Activated B cell treated with CpG ODN at 0.5 μM for 24 hours (primary cell): ENCODE results near the gene CD38. TPM values are rescaled to one million over a fixed set of nuclear protein-coding genes. Genes with fewer than 3 reads are reported as not detected.

ENCODE experiments used
- ATAC-seq: fragments of 200-7000 bp; cut with Tn5 transposase; one replicate; pipeline ENCODE4 v1.10.0; 2021; ENCODE audit warnings: low read depth, mild to moderate bottlenecking, moderate library complexity
- CTCF ChIA-PET: fragments of 350-600 bp; sonication (Branson Sonifier 250); formaldehyde crosslinking; loops from one replicate; lab custom pipeline; 2021; ENCODE audit warnings: antibody characterized with exemption; lab: Charles Lee
- POLR2A ChIA-PET: fragments of 350-600 bp; sonication (Branson Sonifier 250); formaldehyde crosslinking; loops from one replicate; lab custom pipeline; 2021; ENCODE audit warnings: antibody characterized with exemption; lab: Charles Lee
- DNase-seq: peaks from one replicate; pipeline ENCODE4 v3.0.0; 2022
- H3K27ac Mint-ChIP-seq: one replicate; pipeline ENCODE4 v1.8.0; 2020; ENCODE audit warnings: mixed read lengths
- H3K27me3 Mint-ChIP-seq: one replicate; pipeline ENCODE4 v1.8.0; 2021; ENCODE audit warnings: mixed read lengths
- H3K36me3 Mint-ChIP-seq: one replicate; pipeline ENCODE4 v1.8.0; 2021; ENCODE audit warnings: low read depth, mixed read lengths
- H3K4me1 Mint-ChIP-seq: one replicate; pipeline ENCODE4 v1.8.0; 2021; ENCODE audit warnings: mixed read lengths
- H3K4me3 Mint-ChIP-seq: one replicate; pipeline ENCODE4 v1.8.0; 2020; ENCODE audit warnings: mild to moderate bottlenecking, mixed read lengths
- H3K9me3 Mint-ChIP-seq: one replicate; pipeline ENCODE4 v1.8.0; 2020; ENCODE audit warnings: mixed read lengths
- intact Hi-C: fragments of 100-400 bp; cut with micrococcal nuclease; formaldehyde crosslinking; loops from one replicate; pipeline ENCODE4 v1.15.1; 2024
- total RNA-seq: library from RNA; stranded (reverse); gene quantifications from 2 replicates; pipeline ENCODE4 v1.2.3, GENCODE V29; 2022
- TF ChIP-seq, protein P1 (sequence below): fragments of 200-600 bp; IDR thresholded peaks from one replicate; pipeline ENCODE4 v1.8.0; 2022; ENCODE audit warnings: antibody characterized with exemption, mild to moderate bottlenecking

The CD38 gene
- total RNA-seq, 1 donor from 2014 or later: 5.8 TPM

GRCh38 chr4:15901007-15901406, 122.9 kb downstream of the CD38 start:
- ChIA-PET POLR2A (no interaction called here), CTCF (no interaction called here)
- ATAC-seq (no peak), DNase-seq (no peak)
- Mint-ChIP-seq H3K27ac (no peak overlapping the region), H3K36me3 (no peaks in the 10 kb centered on the region), H3K9me3 (no peaks in the 10 kb centered on the region), H3K4me3 (no peak overlapping the region), H3K4me1 (no peaks in the 10 kb centered on the region), H3K27me3 (peaks cover 12% of the 10 kb centered on the region)
- TF ChIP-seq, protein P1, sequence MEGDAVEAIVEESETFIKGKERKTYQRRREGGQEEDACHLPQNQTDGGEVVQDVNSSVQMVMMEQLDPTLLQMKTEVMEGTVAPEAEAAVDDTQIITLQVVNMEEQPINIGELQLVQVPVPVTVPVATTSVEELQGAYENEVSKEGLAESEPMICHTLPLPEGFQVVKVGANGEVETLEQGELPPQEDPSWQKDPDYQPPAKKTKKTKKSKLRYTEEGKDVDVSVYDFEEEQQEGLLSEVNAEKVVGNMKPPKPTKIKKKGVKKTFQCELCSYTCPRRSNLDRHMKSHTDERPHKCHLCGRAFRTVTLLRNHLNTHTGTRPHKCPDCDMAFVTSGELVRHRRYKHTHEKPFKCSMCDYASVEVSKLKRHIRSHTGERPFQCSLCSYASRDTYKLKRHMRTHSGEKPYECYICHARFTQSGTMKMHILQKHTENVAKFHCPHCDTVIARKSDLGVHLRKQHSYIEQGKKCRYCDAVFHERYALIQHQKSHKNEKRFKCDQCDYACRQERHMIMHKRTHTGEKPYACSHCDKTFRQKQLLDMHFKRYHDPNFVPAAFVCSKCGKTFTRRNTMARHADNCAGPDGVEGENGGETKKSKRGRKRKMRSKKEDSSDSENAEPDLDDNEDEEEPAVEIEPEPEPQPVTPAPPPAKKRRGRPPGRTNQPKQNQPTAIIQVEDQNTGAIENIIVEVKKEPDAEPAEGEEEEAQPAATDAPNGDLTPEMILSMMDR: no peak
- intact Hi-C loops: no loop called here

GRCh38 chr4:15901998-15902397, 123.9 kb downstream of the CD38 start:
- DNase-seq (no peak), ATAC-seq (no peak)
- H3K27me3 Mint-ChIP-seq: peaks cover 12% of the 10 kb centered on the region
- no peaks in the 10 kb centered on the region for H3K36me3 Mint-ChIP-seq
- CTCF ChIA-PET: interaction anchor here (1.0 to 1.5 kb wide), 2 partner anchors 19 to 54 kb away, joined by 3 to 4 read pairs; no protein-coding TSS in a partner anchor
- H3K27ac Mint-ChIP-seq: no peak overlapping the region
- TF ChIP-seq, protein P1: no peak
- POLR2A ChIA-PET: no interaction called here
- intact Hi-C loops: no loop called here
- no peak overlapping the region for H3K4me3 Mint-ChIP-seq
- H3K4me1 Mint-ChIP-seq: no peaks in the 10 kb centered on the region
- H3K9me3 Mint-ChIP-seq: no peaks in the 10 kb centered on the region

DNA sequence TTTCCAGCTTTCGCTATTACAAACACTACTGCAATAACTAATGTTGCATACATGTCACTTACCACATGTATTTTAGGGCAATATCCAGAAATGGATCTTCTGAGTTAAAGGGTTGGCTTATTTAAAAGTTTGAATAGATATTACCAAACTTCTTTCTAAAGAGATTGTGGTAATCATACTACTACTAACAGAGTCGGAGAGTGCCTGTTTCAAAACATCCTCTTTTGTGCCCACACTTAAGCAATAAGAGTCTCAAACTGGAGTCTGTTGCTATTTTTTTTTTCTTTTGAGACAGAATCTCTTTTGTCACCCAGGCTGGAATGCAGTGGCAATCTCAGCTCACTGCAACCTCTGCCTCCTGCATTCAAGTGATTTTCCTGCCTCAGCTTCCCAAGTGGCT, 124.6 kb downstream of the CD38 start:
- TF ChIP-seq, protein P1: no peak
- no peak overlapping the region for H3K27ac Mint-ChIP-seq
- no peak overlapping the region for H3K4me3 Mint-ChIP-seq
- no peaks in the 10 kb centered on the region for H3K9me3 Mint-ChIP-seq
- no peaks in the 10 kb centered on the region for H3K36me3 Mint-ChIP-seq
- H3K27me3 Mint-ChIP-seq: peaks cover 12% of the 10 kb centered on the region
- intact Hi-C loops: no loop called here
- ChIA-PET POLR2A (no interaction called here), CTCF (interaction anchor here (1.5 kb wide), 1 partner anchor 54 kb away, joined by 3 read pairs; no protein-coding TSS in a partner anchor)
- DNase-seq (no peak), ATAC-seq (no peak)
- H3K4me1 Mint-ChIP-seq: no peaks in the 10 kb centered on the region

Other genes starting within 250 kb of the CD38 start
- 29.9 and 32.1 TPM in 2 replicates for gene FBXL5, start 123.0 kb upstream of the CD38 start, total RNA-seq
- 9.1 and 11.3 TPM in 2 replicates for gene FAM200B, start 96.5 kb upstream of the CD38 start, total RNA-seq
- 0.49 TPM in 1 of 2 replicates, not detected in the other for gene BST1, start 75.3 kb upstream of the CD38 start, total RNA-seq
- not detected in 2 replicates for gene FGFBP1, start 160.4 kb downstream of the CD38 start, total RNA-seq
- 0.20 and 0.39 TPM in 2 replicates for gene FGFBP2, start 184.8 kb downstream of the CD38 start, total RNA-seq